GM12878 (cell line): ENCODE measurements around the gene AMN1. TPM values are rescaled to one million over a fixed set of nuclear protein-coding genes. Genes with fewer than 3 reads are reported as not detected.

Experiments used
- ATAC-seq: fragments of 200-7000 bp; cut with Tn5 transposase; 3 replicates; pipeline ENCODE4 v1.9.1; 2020; ENCODE audit warnings: mild to moderate bottlenecking, moderate library complexity
- BruUV-seq: library from RNA; stranded (reverse); fragments of 400-500 nt; replicated peaks from 2 replicates; lab custom pipeline; 2021; lab: Mats Ljungman, UMichigan
- CTCF ChIA-PET: fragments of 300-600 bp; sonication (Branson Sonifier 250); formaldehyde crosslinking; extraction: SDS; loops from one replicate; lab custom pipeline; 2021; ENCODE audit warnings: inconsistent platforms; lab: Yijun Ruan, JAX
- POLR2A ChIA-PET: fragments of 350-600 bp; formaldehyde crosslinking; extraction: SDS; loops from one replicate; lab custom pipeline; 2021; ENCODE audit warnings: inconsistent platforms; lab: Charles Lee
- RAD21 ChIA-PET: fragments of 300-600 bp; sonication (Branson Sonifier 250); formaldehyde crosslinking; loops from one replicate; lab custom pipeline; 2023; ENCODE audit warnings: antibody characterized with exemption; ENCODE audit not compliant: unreplicated experiment; lab: Charles Lee
- SMC1A ChIA-PET: fragments of 300-600 bp; sonication (Branson Sonifier 250); formaldehyde crosslinking; loops from one replicate; lab custom pipeline; 2023; ENCODE audit not compliant: unreplicated experiment, uncharacterized antibody; lab: Charles Lee
- DNase-seq: peaks from one replicate; pipeline ENCODE4 v3.0.0-alpha.2; 2011; ENCODE audit warnings: low read depth, low spot score
- FAIRE-seq: peaks from 3 replicates; lab custom pipeline; 2011; peaks lifted over from hg19 to GRCh38; lab: Jason Lieb, UNC
- H2AFZ ChIP-seq: 2 replicates; pipeline ENCODE4 v1.6.0; 2011; ENCODE audit warnings: low read depth, low read length, control low read depth; ENCODE audit not compliant: control insufficient read depth
- H3K27ac ChIP-seq: 2 replicates; pipeline ENCODE4 v1.5.1; 2011; ENCODE audit warnings: control low read depth; ENCODE audit not compliant: control insufficient read depth, insufficient read depth
- H3K27me3 ChIP-seq, 2 experiments: replicated peaks in 1 of 2; 2 replicates each; pipeline versions ENCODE4 v1.6.0 to v1.6.1; 2011; ENCODE audit warnings: low read length in 1 of 2; ENCODE audit not compliant: control insufficient read depth in 2 of 2, insufficient read depth in 2 of 2
- H3K36me3 ChIP-seq, 2 experiments: 2 replicates each; pipeline ENCODE4 v1.5.1; 2011; ENCODE audit warnings: low read length in 1 of 2; ENCODE audit not compliant: control insufficient read depth in 2 of 2, insufficient read depth in 2 of 2
- H3K4me1 ChIP-seq: 2 replicates; pipeline ENCODE4 v1.6.1; 2011; ENCODE audit warnings: mild to moderate bottlenecking, low read length, moderate library complexity, mixed read lengths; ENCODE audit not compliant: control insufficient read depth, insufficient read depth
- H3K4me2 ChIP-seq: 2 replicates; pipeline ENCODE4 v1.6.0; 2011; ENCODE audit warnings: control low read depth; ENCODE audit not compliant: control insufficient read depth, insufficient read depth
- H3K4me3 ChIP-seq: fragments of 200-600 bp; sonication (generic); 2 replicates; pipeline ENCODE4 v1.5.1; 2016
- H3K79me2 ChIP-seq: 2 replicates; pipeline ENCODE4 v1.6.0; 2011; ENCODE audit warnings: low read length; ENCODE audit not compliant: control insufficient read depth, insufficient read depth
- H3K9ac ChIP-seq: 2 replicates; pipeline ENCODE4 v1.8.0; 2011; ENCODE audit warnings: low read length, control low read depth, mixed read lengths; ENCODE audit not compliant: control insufficient read depth, insufficient read depth
- H3K9me3 ChIP-seq: replicated peaks from 3 replicates; pipeline ENCODE4 v1.5.1; 2011; ENCODE audit warnings: mild to moderate bottlenecking, low read length; ENCODE audit not compliant: control insufficient read depth, insufficient read depth
- H4K20me1 ChIP-seq: 2 replicates; pipeline ENCODE4 v1.6.0; 2011; ENCODE audit not compliant: control insufficient read depth, insufficient read depth
- BMI1 ChIP-seq: fragments of 450-650 bp; IDR thresholded peaks from 2 replicates; pipeline ENCODE4 v1.6.1; 2016; ENCODE audit warnings: mild to moderate bottlenecking, moderate library complexity, borderline replicate concordance
- CHD2 ChIP-seq: IDR thresholded peaks from 2 replicates; pipeline ENCODE4 v1.6.1; 2011; ENCODE audit warnings: low read depth, low read length, improper control_type of control experiment, borderline replicate concordance
- MXI1 ChIP-seq: fragments of 150-350 bp; IDR thresholded peaks from 2 replicates; pipeline ENCODE4 v1.6.1; 2011; ENCODE audit warnings: low read depth, mild to moderate bottlenecking, inconsistent platforms, low read length, improper control_type of control experiment
- ZNF384 ChIP-seq: IDR thresholded peaks from 2 replicates; pipeline ENCODE4 v1.6.1; 2012; ENCODE audit warnings: low read depth, mild to moderate bottlenecking, low read length, improper control_type of control experiment, borderline replicate concordance
- in situ Hi-C: fragments of 300-500 bp; cut with MboI; formaldehyde crosslinking; loops from 9 replicates; pipeline ENCODE4 v1.14.3; 2018; ENCODE audit warnings: mixed read lengths
- intact Hi-C: fragments of 100-400 bp; cut with micrococcal nuclease; formaldehyde crosslinking; loops from one replicate; pipeline ENCODE4 v1.14.2; 2022; ENCODE audit not compliant: unreplicated experiment
- polyA plus RNA-seq, 11 experiments: library from polyadenylated mRNA; depleted of rRNA in 4 of 11; unstranded in 6 of 11; stranded (reverse) in 5 of 11; fragments of >200 nt; fragmentation: Nextera tagmentation in 4 of 11; fragmentation: Illumina TruSeq in 1 of 11; extraction: Ambion mirVana in 4 of 11; extraction: Trizol in 1 of 11; gene quantifications; 1 replicate in 1 of 11; 2 replicates in 10 of 11; pipeline versions ENCODE4 v1.2.1 to v1.2.3, GENCODE V29; 2011 to 2016; ENCODE audit warnings: inconsistent platforms in 2 of 11, missing spikeins in 2 of 11, low read depth in 1 of 11
- total RNA-seq, 4 experiments: library from RNA; depleted of rRNA in 3 of 4; stranded (reverse); fragments of >200 nt in 3 of 4; fragmentation: Illumina TruSeq in 1 of 4; extraction: Trizol in 1 of 4; gene quantifications; 2 replicates each; pipeline versions ENCODE4 v1.2.1 to v1.2.3, GENCODE V29; 2013 to 2021
- TF ChIP-seq, protein P1 (sequence below): IDR thresholded peaks from 2 replicates; pipeline ENCODE4 v1.6.1; 2011; ENCODE audit warnings: mild to moderate bottlenecking, low read depth, low read length, moderate library complexity; ENCODE audit not compliant: insufficient replicate concordance
- TF ChIP-seq, protein P2 (sequence below): fragments of 450-650 bp; IDR thresholded peaks from 2 replicates; pipeline ENCODE4 v1.6.1; 2016; ENCODE audit warnings: mild to moderate bottlenecking

The AMN1 gene
- total and polyA plus RNA-seq, 10 of the 15 experiments (the other 5 are each of a cell fraction or from before 2014, with no cell fraction given): 5.4 to 19.3 (median 9.3) TPM

DNA sequence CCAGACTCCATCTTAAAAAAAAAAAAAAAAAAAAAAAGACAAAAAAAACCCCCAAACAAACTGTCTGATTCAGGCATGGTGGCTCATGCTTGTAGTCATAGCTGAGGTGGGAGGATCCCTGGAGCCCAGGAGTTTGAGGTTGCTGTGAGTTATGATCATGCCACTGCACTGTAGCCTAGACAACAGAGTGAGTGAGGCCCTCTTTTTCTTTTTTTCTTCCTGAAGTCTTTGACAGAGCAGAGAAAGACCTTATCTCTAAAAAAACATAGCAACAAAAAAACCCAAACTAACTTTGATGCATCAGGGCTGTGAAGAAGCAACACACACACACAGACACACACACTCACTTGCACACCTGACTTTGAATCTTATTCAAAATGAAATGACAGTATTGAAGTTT, 7.7 kb upstream of the AMN1 start:
- CTCF ChIA-PET: interaction anchor here (2.4 kb wide), 1 partner anchor 10 kb away, joined by 10 read pairs; no protein-coding TSS in a partner anchor

More for the DNA sequence above, 7.7 kb upstream of the AMN1 start:
- BruUV-seq: no TSS peak
- ChIA-PET RAD21 (interaction anchor here (0.7 to 2.0 kb wide), 5 partner anchors 11 to 74 kb away, joined by 3 to 7 read pairs (median 3); no protein-coding TSS in a partner anchor), POLR2A (interaction anchor here (0.6 to 2.5 kb wide), 4 partner anchors 10 to 143 kb away, joined by 4 to 12 read pairs (median 8); no protein-coding TSS in a partner anchor), SMC1A (interaction anchor here (0.8 to 2.8 kb wide), 5 partner anchors 10 to 72 kb away, joined by 3 to 21 read pairs (median 3); no protein-coding TSS in a partner anchor)
- Histone ChIP-seq H3K27me3 (no peaks in the 10 kb centered on the region), H3K9ac (no peak overlapping the region), H3K79me2 (no peaks in the 10 kb centered on the region), H2AFZ (no peak overlapping the region), H3K4me3 (no peak overlapping the region), H3K4me1 (peaks cover 17% of the 10 kb centered on the region), H3K4me2 (no peak overlapping the region), H3K36me3 (no peaks in the 10 kb centered on the region), H3K9me3 (no peaks in the 10 kb centered on the region; the same call in 2 of the 3 replicates), H4K20me1 (no peaks in the 10 kb centered on the region), H3K27ac (no peak overlapping the region)
- TF ChIP-seq ZNF384 (peak; percentile 45; the same call in 1 of the 2 replicates), BMI1 (peak; percentile 44; the same call in 1 of the 2 replicates), CHD2 (no peak), MXI1 (no peak)
- TF ChIP-seq, protein P1, sequence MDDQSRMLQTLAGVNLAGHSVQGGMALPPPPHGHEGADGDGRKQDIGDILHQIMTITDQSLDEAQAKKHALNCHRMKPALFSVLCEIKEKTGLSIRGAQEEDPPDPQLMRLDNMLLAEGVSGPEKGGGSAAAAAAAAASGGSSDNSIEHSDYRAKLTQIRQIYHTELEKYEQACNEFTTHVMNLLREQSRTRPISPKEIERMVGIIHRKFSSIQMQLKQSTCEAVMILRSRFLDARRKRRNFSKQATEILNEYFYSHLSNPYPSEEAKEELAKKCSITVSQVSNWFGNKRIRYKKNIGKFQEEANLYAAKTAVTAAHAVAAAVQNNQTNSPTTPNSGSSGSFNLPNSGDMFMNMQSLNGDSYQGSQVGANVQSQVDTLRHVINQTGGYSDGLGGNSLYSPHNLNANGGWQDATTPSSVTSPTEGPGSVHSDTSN: peak; percentile 55
- TF ChIP-seq, protein P2, sequence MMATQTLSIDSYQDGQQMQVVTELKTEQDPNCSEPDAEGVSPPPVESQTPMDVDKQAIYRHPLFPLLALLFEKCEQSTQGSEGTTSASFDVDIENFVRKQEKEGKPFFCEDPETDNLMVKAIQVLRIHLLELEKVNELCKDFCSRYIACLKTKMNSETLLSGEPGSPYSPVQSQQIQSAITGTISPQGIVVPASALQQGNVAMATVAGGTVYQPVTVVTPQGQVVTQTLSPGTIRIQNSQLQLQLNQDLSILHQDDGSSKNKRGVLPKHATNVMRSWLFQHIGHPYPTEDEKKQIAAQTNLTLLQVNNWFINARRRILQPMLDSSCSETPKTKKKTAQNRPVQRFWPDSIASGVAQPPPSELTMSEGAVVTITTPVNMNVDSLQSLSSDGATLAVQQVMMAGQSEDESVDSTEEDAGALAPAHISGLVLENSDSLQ: peak; percentile 90
- in situ Hi-C loops (no loop called here), intact Hi-C loops (no loop called here)
- peak; percentile 72 for ATAC-seq
- DNase-seq: no peak
- no peak for FAIRE-seq
